ENCODE results near the gene ENTR1.

The ENTR1 gene

DNA sequence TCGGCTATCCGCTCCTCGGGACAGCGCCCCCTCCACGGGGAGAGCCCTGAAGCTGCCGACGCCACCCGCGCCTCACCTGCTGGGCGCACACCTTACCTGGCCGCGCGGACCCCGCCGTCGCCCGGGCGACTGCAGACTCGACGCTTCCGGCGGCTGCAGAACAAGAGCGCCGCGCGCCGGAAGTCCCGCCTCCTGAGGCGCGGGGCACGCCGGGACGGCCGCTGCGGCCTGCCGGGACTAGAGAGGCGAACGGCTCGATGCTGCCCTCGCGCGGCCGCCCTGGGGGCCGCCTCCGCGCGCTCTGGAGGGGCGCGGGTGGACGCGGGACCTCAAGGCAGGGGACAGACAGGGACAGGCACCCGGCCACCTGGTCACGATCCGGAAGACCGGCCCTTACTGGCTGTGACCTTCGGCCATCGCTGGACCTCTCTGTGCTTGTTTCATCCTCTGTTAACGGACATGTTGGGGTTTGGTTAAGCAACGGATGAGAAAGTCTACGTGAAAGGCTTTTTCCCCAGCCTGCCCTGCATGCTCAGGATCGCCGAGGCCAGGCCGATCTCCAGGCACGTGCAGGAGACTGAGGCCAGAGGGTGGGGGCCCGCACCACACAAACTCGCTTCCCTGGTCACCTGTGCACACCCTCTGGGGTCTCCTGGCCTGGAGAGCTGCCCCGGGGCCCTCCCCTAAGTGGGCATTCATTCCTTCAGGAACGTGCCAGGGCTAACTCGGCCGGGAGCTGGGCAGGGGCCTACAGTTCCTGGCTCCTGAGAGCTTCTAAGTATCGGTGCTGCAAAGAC is 10.2 kb downstream of the ENTR1 start, which contains the start of gene SNAPC4:
Gene SNAPC4, minus strand, starts transcription at position 133 of the 797 bp plus-strand sequence. CDS start 1,742 bp downstream, outside the sequence.
- no peak within 1 kb of the TSS for H3K27ac ChIP-seq (ENCODE audit: low read length)

DNA sequence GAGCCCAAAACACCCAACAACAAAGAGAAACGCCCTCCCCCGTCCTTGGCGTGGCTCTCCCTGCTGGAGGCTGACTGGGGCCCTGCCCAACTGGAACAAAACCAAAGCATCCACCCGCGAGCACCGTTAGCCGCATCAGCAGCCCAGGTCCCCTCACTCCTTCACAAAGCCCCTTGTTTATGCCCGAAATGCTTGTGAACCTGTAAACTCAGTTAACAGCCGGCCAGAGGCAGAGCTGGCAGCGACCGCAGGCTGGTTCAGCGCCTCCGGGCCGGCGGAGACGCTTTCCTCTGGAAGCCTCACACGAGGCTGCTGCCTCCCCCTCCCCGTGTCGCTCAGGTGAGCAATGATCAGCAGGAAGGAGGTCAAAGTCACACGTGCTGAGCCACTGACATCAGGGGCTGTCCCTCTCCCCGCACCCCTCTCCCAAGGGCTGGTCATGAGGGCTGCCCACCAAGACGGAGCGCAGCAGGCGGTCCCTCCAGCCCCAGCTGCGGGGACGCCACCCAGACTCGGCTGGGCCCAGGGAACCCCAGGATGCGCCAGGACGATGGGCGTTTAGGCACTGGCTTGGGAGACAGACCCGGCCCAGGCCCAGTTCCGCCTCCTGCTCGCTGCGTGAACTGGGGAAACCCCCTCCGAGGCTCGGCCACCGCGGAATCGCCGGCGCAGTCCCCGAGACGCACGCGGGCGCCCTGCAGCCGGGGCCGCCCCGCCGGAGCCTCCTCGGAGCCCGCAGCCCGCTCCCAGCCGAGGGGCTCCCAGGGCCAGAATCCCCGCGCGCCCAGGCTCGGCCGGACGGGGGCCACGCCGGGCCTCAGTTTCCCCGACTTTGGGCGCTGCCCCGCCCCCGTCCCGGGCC is 11.0 kb downstream of the ENTR1 start:
- H3K36me3 ChIP-seq (ENCODE audit: insufficient read depth, low read depth, low read length): peaks cover 68% of the 10 kb centered on the region
- no peak overlapping the region for H3K27ac ChIP-seq (ENCODE audit: low read length)

More for the DNA sequence above, 10.2 kb downstream of the ENTR1 start, which contains the start of gene SNAPC4:
- Histone ChIP-seq H3K9ac (ENCODE audit: low read depth, low read length) (peak within 1 kb of the TSS; percentile 85), H3K36me3 (ENCODE audit: insufficient read depth, low read depth, low read length) (peaks cover 68% of the 10 kb centered on the region), H3K4me3 (ENCODE audit: low read length) (peak within 1 kb of the TSS; percentile 92), H3K27me3 (ENCODE audit: insufficient read depth, low read length) (no peaks in the 10 kb centered on the region), H3K4me1 (ENCODE audit: insufficient read depth, low read length) (0 out of 2 replicates have a peak, but pooled peaks cover 4% of the 10 kb centered on the region), H3K9me3 (ENCODE audit: insufficient read depth, low read depth, low read length) (no peaks in the 10 kb centered on the region)

DNA sequence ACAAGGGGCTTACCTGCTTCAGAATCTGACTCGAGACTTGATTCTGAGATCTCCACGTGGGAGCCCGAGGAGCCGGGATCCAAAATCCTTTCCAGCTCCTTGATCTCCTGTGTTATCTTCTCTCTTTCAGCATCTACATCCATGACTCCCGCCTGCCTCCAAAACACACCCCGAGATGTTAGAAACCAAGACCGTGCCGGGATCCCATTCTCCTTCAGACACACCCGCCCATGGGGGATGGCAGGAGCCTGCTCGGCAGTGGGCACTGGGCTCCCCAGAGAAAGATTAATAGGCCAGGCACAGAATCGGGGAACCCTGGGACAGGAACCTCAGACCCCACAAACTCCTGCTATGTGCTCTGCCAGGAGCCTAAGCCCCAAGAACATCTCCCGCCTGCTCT is 12.1 kb downstream of the ENTR1 start:
- 0 out of 2 replicates have a peak, but pooled peaks cover 4% of the 10 kb centered on the region for H3K4me1 ChIP-seq (ENCODE audit: insufficient read depth, low read length)
- no peaks in the 10 kb centered on the region for H3K27me3 ChIP-seq (ENCODE audit: insufficient read depth, low read length)
- 0 out of 2 replicates have a peak overlapping the region, but pooled peaks have one; percentile 92 for H3K4me3 ChIP-seq (ENCODE audit: low read length)
- H3K9me3 ChIP-seq (ENCODE audit: insufficient read depth, low read depth, low read length): no peaks in the 10 kb centered on the region
- no peak overlapping the region for H3K27ac ChIP-seq (ENCODE audit: low read length)
- H3K9ac ChIP-seq (ENCODE audit: low read depth, low read length): peak overlapping the region; percentile 85
- peaks cover 69% of the 10 kb centered on the region for H3K36me3 ChIP-seq (ENCODE audit: insufficient read depth, low read depth, low read length)

More for the DNA sequence above, 11.0 kb downstream of the ENTR1 start:
- Histone ChIP-seq H3K4me3 (ENCODE audit: low read length) (peak overlapping the region; percentile 92), H3K27me3 (ENCODE audit: insufficient read depth, low read length) (no peaks in the 10 kb centered on the region), H3K4me1 (ENCODE audit: insufficient read depth, low read length) (0 out of 2 replicates have a peak, but pooled peaks cover 4% of the 10 kb centered on the region), H3K9me3 (ENCODE audit: insufficient read depth, low read depth, low read length) (no peaks in the 10 kb centered on the region), H3K9ac (ENCODE audit: low read depth, low read length) (peak overlapping the region; percentile 85)

GRCh38 chr9:136397643-136398042 is 12.8 kb downstream of the ENTR1 start:
- Histone ChIP-seq H3K27me3 (ENCODE audit: insufficient read depth, low read length) (no peaks in the 10 kb centered on the region), H3K36me3 (ENCODE audit: insufficient read depth, low read depth, low read length) (peaks cover 73% of the 10 kb centered on the region), H3K9me3 (ENCODE audit: insufficient read depth, low read depth, low read length) (no peaks in the 10 kb centered on the region), H3K4me3 (ENCODE audit: low read length) (no peak overlapping the region), H3K9ac (ENCODE audit: low read depth, low read length) (no peak overlapping the region), H3K27ac (ENCODE audit: low read length) (no peak overlapping the region), H3K4me1 (ENCODE audit: insufficient read depth, low read length) (0 out of 2 replicates have a peak, but pooled peaks cover 4% of the 10 kb centered on the region)

GRCh38 chr9:136396219-136396515 is 14.2 kb downstream of the ENTR1 start:
- Histone ChIP-seq H3K9ac (ENCODE audit: low read depth, low read length) (no peak overlapping the region), H3K27ac (ENCODE audit: low read length) (no peak overlapping the region), H3K4me1 (ENCODE audit: insufficient read depth, low read length) (0 out of 2 replicates have a peak, but pooled peaks cover 4% of the 10 kb centered on the region), H3K9me3 (ENCODE audit: insufficient read depth, low read depth, low read length) (no peaks in the 10 kb centered on the region), H3K27me3 (ENCODE audit: insufficient read depth, low read length) (no peaks in the 10 kb centered on the region), H3K4me3 (ENCODE audit: low read length) (no peak overlapping the region), H3K36me3 (ENCODE audit: insufficient read depth, low read depth, low read length) (peaks cover 73% of the 10 kb centered on the region)

GRCh38 chr9:136395345-136396218 is 14.8 kb downstream of the ENTR1 start:
- H3K4me3 ChIP-seq (ENCODE audit: low read length): no peak overlapping the region
- no peaks in the 10 kb centered on the region for H3K27me3 ChIP-seq (ENCODE audit: insufficient read depth, low read length)
- H3K4me1 ChIP-seq (ENCODE audit: insufficient read depth, low read length): 0 out of 2 replicates have a peak, but pooled peaks cover 4% of the 10 kb centered on the region
- H3K9ac ChIP-seq (ENCODE audit: low read depth, low read length): no peak overlapping the region
- H3K9me3 ChIP-seq (ENCODE audit: insufficient read depth, low read depth, low read length): no peaks in the 10 kb centered on the region
- H3K36me3 ChIP-seq (ENCODE audit: insufficient read depth, low read depth, low read length): peaks cover 77% of the 10 kb centered on the region
- no peak overlapping the region for H3K27ac ChIP-seq (ENCODE audit: low read length)

DNA sequence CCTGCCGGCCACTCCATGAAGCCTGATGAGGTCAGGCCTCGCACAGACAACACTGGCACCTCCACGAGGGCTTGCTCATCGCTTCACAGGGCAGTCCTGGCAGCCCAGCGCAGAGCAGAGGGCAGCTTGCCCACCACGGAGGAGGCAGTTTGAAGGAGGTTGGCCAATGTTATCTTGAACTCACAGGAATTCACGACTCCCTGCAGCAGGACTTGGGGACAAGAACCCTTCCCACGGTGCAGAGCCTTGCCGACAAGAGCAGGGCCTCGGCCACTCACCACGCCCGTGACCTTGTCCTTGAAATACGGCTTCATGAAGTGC is 15.4 kb downstream of the ENTR1 start:
- H3K27ac ChIP-seq (ENCODE audit: low read length): no peak overlapping the region
- H3K9me3 ChIP-seq (ENCODE audit: insufficient read depth, low read depth, low read length): no peaks in the 10 kb centered on the region
- no peaks in the 10 kb centered on the region for H3K27me3 ChIP-seq (ENCODE audit: insufficient read depth, low read length)
- H3K9ac ChIP-seq (ENCODE audit: low read depth, low read length): no peak overlapping the region
- H3K36me3 ChIP-seq (ENCODE audit: insufficient read depth, low read depth, low read length): peaks cover 78% of the 10 kb centered on the region
- H3K4me1 ChIP-seq (ENCODE audit: insufficient read depth, low read length): 0 out of 2 replicates have a peak, but pooled peaks cover 4% of the 10 kb centered on the region
- no peak overlapping the region for H3K4me3 ChIP-seq (ENCODE audit: low read length)

- no peaks in the 10 kb centered on the region for H3K27me3 ChIP-seq (ENCODE audit: insufficient read depth, low read length)
- peaks cover 84% of the 10 kb centered on the region for H3K36me3 ChIP-seq (ENCODE audit: insufficient read depth, low read depth, low read length)
- H3K9ac ChIP-seq (ENCODE audit: low read depth, low read length): no peak overlapping the region
- no peaks in the 10 kb centered on the region for H3K9me3 ChIP-seq (ENCODE audit: insufficient read depth, low read depth, low read length)
- 0 out of 2 replicates have a peak, but pooled peaks cover 4% of the 10 kb centered on the region for H3K4me1 ChIP-seq (ENCODE audit: insufficient read depth, low read length)
- no peak overlapping the region for H3K4me3 ChIP-seq (ENCODE audit: low read length)
- H3K27ac ChIP-seq (ENCODE audit: low read length): no peak overlapping the region
Measured at GRCh38 chr9:136394312-136395019, 15.9 kb downstream of the ENTR1 start.

GRCh38 chr9:136393531-136393930 is 16.9 kb downstream of the ENTR1 start:
- H3K4me3 ChIP-seq (ENCODE audit: low read length): no peak overlapping the region
- peaks cover 91% of the 10 kb centered on the region for H3K36me3 ChIP-seq (ENCODE audit: insufficient read depth, low read depth, low read length)
- no peaks in the 10 kb centered on the region for H3K27me3 ChIP-seq (ENCODE audit: insufficient read depth, low read length)
- H3K27ac ChIP-seq (ENCODE audit: low read length): no peak overlapping the region
- no peak overlapping the region for H3K9ac ChIP-seq (ENCODE audit: low read depth, low read length)
- 0 out of 2 replicates have a peak, but pooled peaks cover under 1% of the 10 kb centered on the region for H3K4me1 ChIP-seq (ENCODE audit: insufficient read depth, low read length)
- no peaks in the 10 kb centered on the region for H3K9me3 ChIP-seq (ENCODE audit: insufficient read depth, low read depth, low read length)

- Histone ChIP-seq H3K9ac (ENCODE audit: low read depth, low read length) (no peak overlapping the region), H3K27me3 (ENCODE audit: insufficient read depth, low read length) (no peaks in the 10 kb centered on the region), H3K4me3 (ENCODE audit: low read length) (no peak overlapping the region), H3K9me3 (ENCODE audit: insufficient read depth, low read depth, low read length) (no peaks in the 10 kb centered on the region), H3K4me1 (ENCODE audit: insufficient read depth, low read length) (no peaks in the 10 kb centered on the region), H3K36me3 (ENCODE audit: insufficient read depth, low read depth, low read length) (peaks cover 91% of the 10 kb centered on the region), H3K27ac (ENCODE audit: low read length) (no peak overlapping the region)
Measured at GRCh38 chr9:136392538-136393449, 17.6 kb downstream of the ENTR1 start.

Measured in iPS-20b (cell line).